GM04504 (cell line): ENCODE measurements around the gene CTIF.
A peak's percentile ranks its signal among the peaks of the same experiment; 100 is the strongest.

Source experiments
- DNase-seq: peaks from one replicate; pipeline ENCODE4 v3.0.0-alpha.2; 2012; ENCODE audit warnings: low read depth

The CTIF gene

GRCh38 chr18:48819781-48820482 is 281.1 kb downstream of the CTIF start:
- DNase-seq: no peak

GRCh38 chr18:48820483-48821250 is 281.8 kb downstream of the CTIF start:
- DNase-seq: no peak

GRCh38 chr18:48821251-48821590 is 282.4 kb downstream of the CTIF start:
- DNase-seq: no peak

- DNase-seq: no peak
These were observed 283.0 kb downstream of the CTIF start for GRCh38 chr18:48821845-48822244.

GRCh38 chr18:48824231-48824970 is 285.6 kb downstream of the CTIF start:
- DNase-seq: no peak

- DNase-seq: no peak
These were observed 286.4 kb downstream of the CTIF start for GRCh38 chr18:48825101-48825745.

- no peak for DNase-seq
These were observed 287.4 kb downstream of the CTIF start for GRCh38 chr18:48826271-48826670.

GRCh38 chr18:48826806-48827205 is 288.0 kb downstream of the CTIF start:
- no peak for DNase-seq

- DNase-seq: peak; percentile 40
These were observed 288.7 kb downstream of the CTIF start for GRCh38 chr18:48827291-48828193.

GRCh38 chr18:48828194-48828545 is 289.3 kb downstream of the CTIF start:
- no peak for DNase-seq

- DNase-seq: no peak
These were observed 290.0 kb downstream of the CTIF start for GRCh38 chr18:48828691-48829442.

- no peak for DNase-seq
These were observed 290.8 kb downstream of the CTIF start for GRCh38 chr18:48829443-48830149.

- no peak for DNase-seq
These were observed 292.4 kb downstream of the CTIF start for GRCh38 chr18:48831113-48831759.

- no peak for DNase-seq
These were observed 293.0 kb downstream of the CTIF start for GRCh38 chr18:48831802-48832201.

- peak; percentile 61 for DNase-seq
These were observed 294.3 kb downstream of the CTIF start for GRCh38 chr18:48832938-48833700.

- peak; percentile 8 for DNase-seq
These were observed 295.0 kb downstream of the CTIF start for GRCh38 chr18:48833701-48834412.

- DNase-seq: peak; percentile 93
These were observed 295.7 kb downstream of the CTIF start for GRCh38 chr18:48834413-48835031.

GRCh38 chr18:48835119-48835518 is 296.3 kb downstream of the CTIF start:
- no peak for DNase-seq
